Loucy (cell line): Measurements from ENCODE around the gene ARHGAP25.

Experiments used
- CTCF ChIP-seq: fragments of 200-600 bp; sonication (generic); conservative IDR thresholded peaks from 2 replicates; pipeline ENCODE4 v1.5.1; 2014; ENCODE audit warnings: mild to moderate bottlenecking, antibody characterized with exemption, low read length
- EZH2phosphoT487 ChIP-seq: fragments of 200-600 bp; IDR thresholded peaks from 2 replicates; pipeline ENCODE4 v1.6.1; 2018; ENCODE audit warnings: antibody characterized with exemption, mild to moderate bottlenecking, moderate library complexity, borderline replicate concordance

- no peak for TF ChIP-seq CTCF
- TF ChIP-seq EZH2phosphoT487, result no peak
These were observed 45.0 kb downstream of the ARHGAP25 start for GRCh38 chr2:68779595-68779994.
